Stimulated activated naive CD8-positive, alpha-beta T cell treated with anti-CD3 and anti-CD28 coated beads, Interleukin-15, Interleukin-2, amounts not matched to agents 100 U/mL and 50 U/mL, for 24 hours (primary cell): ENCODE measurements around the gene ODC1.
"Not testable (repeated sequence)": the region's sequence is repeated elsewhere in the genome, so short reads cannot be mapped to it uniquely, and the experiment has no call there.

Experiments
- ATAC-seq: fragments of 150-1000 bp; cut with Tn5 transposase; one replicate; pipeline ENCODE4 v1.10.0; 2021
- DNase-seq: peaks from one replicate; pipeline ENCODE4 v3.0.0; 2021

Gene ODC1

DNA sequence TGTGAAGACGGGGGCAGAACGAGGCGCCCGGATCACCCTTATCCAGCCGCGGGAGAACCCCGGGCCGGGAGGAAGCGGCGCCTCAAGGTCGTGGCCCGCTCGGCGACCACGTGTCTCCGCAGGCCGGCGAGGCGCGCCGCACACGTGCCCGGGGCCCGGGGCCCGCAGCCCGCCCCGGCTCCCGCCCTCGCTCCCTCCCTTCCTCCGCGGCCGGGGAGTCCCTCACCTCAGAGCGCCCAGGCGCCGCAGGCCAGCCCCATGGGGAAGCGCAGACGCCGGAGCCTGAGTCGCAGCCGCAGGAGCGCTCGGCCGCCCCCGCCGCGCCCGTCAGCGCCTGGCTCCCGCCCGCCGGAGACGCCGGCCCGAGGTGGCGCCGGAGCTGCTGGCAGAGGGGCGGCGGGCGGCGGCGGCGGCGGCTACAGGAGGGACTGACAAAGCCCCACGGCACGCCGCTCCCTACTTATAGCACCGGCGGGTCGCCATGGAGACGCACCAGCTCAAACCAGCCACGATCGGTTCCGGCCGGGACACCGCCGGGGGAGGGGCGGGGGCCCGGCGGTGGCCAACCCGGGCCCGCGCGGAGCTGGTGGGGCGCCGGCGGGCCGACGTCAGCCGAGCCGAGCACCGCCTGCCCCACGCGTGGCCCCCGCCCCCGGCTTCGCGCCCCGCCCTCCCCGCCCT, at the start of gene ODC1:
TSS of gene ODC1 (minus strand) at position 433 of the 681 bp plus-strand sequence. CDS start 3,295 bp downstream, outside the sequence.
- ATAC-seq: peak; percentile 87
- DNase-seq: peak; percentile 98

DNA sequence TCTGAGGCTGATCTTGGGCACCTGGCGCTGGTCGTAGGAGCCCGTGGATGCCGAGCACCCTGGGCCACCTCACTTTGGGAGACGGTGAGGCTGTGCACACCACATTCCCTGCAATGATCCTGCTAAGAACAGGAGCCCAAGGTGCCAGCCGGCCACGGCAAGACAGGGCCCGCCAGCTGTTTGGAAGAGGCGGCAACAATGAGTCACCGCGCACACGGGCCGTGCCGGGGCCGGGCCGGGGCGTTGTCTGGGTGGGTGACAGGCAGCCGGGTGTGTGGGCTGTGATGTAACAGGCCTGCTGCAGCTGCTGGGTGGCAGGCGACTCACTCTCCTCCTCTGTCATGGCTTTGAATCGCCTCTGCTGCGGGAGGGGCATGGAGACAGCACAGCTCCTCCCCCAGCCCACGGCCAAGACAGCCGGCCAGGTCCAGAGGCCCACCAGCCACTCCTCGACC, 49.7 kb upstream of the ODC1 start:
- DNase-seq (peak; percentile 66), ATAC-seq (peak; percentile 53)

DNA sequence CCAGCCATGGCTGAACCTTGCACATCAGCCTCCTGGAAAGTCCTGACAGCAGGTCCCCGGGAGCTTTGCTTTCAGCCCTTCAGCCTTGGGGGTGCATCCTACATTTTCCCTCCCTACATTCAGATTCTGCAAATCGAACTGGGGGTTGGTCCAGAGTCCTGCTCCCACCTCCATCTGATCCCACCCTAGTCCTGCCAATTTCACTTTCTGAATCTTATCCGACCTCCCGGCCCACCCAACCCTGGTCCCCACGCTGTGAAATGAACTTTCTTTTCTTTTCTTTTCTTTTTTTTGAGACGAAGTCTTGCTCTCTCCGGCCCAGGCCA, 47.8 kb upstream of the ODC1 start:
- ATAC-seq: no peak
- no peak for DNase-seq

DNA sequence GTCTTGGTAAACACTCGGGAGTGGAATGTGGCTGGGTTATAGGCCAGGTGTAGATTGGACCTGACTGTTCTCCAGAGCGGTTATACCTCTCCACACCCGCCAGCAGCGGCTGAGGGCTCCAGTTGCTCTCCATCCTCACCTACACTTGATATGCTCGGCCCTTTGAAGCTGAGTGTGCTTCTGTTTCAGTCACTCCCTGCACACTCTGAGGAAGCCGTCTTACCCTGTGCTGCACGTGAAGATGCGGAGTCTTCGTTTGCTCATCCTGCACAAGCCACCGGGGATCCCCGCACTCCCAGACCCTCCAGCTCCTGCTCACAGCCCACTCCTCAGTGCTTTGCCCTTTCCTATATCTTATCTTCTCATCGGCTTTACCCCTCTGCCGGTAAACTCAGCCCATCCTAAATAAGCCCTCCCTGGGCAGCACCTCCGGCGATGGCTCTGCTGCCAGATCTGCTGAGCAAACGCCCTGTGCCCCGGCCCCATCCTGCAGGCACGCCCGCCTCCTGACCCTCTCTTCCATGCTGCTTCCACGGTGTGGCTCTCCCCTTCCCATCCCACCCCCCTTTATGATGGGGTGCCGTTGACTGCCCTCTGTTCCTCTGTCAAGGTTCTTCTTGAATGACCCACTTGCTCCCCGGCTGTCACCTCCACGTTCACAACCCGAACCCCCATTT, 47.3 kb upstream of the ODC1 start:
- ATAC-seq (no peak), DNase-seq (no peak)

DNA sequence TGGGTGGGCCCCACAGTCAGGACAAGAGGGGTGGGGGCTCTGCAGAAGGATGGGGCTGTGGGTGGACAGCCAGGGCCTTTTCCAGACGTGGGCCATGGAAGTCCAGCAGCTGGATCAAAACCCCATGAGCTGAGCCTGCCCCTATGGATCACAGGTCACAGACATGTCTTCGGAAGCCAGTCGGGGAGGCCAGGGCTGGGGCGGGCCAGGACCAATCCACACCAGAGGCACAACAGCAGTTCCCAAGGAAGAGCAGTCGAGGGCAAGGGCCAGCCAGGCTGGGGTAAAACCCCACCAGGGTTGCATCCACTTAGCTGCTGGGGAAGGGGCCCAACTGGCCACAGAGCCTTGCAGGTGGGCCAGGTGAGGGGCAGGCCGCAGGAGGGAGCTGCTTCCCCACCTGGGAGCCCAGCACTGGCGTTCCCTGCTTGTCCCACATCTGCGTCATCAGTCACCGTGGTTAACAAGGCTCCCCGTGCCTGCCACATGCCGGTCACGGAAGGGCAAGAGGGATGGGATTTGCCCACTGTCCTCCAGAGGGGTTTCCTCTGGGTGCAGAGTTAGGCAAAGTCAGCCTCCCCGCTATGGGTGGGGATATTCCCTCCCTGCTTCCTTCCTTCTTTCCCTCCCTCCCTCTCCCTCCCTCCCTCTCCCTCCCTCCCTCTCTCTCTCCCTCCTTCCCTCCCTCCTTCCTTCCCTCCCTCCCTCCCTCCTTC, 46.4 kb upstream of the ODC1 start:
- DNase-seq (no peak), ATAC-seq (no peak)

DNA sequence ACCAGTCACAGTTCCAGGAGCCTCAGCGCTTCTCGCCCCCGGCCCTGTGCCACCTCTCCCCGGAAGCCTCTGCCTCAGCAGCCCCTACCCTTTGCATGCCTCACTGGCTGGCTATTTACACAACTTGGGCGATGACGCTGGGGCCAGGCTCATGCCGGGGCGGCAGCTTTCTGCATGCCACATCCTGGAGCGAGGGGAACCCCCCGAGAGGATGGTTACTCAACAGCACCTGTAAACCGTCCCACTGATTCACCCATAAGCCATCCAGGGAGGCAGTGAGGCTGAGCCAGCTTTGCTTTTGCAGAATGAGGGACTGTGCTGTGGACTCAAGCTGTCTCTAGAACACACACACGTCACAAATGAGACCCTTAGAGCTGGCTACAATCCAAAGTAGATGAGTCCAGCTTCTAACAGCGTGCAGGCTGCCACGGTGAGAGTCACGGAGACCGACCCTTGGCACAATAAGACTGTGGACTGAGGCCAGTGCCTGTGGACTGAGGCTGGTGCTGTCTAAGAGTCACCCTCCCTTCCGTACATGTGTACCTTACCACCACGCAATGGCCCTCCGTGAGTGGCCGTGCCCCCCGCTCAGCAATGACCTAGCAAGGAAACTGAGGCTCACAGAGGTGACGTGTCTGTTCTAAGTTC, 45.6 kb upstream of the ODC1 start:
- ATAC-seq (peak; percentile 98), DNase-seq (peak; percentile 81)

DNA sequence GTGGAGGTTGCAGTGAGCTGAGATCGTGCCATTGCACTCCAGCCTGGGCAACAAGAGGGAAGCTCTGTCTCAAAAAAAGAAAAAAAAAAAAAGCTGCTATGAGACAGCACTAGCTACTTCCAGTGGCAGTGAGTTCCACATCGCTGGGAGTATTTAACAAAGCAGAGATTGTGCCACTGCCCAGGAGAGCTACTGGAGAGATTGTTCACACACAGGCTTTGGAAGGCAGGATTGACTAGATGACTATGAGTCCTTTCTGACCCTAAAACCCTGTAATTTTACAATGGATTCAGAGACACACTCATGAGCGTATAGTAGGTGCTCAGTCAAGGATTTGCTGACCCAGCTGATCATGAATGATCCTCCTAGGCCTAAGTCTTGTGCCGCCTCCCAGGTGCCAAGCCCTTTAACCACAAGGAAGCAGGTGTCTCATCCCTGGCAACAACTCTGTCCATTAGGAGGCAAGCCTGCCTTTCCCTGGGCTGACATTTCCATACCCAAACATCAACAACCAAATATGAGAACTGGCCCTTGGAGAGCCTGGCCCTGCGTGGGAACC, 45.0 kb upstream of the ODC1 start:
- ATAC-seq: no peak
- no peak for DNase-seq

DNA sequence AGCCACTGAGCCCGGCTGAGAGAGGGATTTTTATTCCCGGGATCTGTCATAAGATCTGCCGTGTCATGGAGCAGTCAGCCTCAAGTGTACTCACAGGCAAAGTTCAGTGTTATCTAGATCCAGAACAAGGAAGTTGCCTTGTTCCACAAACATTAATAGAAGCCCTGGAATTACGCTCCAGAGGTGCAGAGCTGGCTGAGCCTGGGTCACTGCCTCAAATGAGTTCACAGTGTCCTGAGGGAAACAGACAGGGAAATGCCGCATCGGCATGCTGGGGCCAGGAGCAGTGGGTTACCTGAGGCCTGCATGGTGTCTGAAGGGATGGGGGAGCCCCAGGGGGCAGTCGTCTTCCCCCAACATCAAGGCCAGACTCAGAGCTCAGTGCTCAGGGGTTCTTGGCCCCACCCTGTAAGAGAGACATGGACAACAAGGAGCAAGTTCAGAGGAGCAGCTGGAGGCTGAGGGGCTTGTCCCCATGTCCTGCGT, 42.7 kb upstream of the ODC1 start:
- ATAC-seq (no peak), DNase-seq (no peak)

DNA sequence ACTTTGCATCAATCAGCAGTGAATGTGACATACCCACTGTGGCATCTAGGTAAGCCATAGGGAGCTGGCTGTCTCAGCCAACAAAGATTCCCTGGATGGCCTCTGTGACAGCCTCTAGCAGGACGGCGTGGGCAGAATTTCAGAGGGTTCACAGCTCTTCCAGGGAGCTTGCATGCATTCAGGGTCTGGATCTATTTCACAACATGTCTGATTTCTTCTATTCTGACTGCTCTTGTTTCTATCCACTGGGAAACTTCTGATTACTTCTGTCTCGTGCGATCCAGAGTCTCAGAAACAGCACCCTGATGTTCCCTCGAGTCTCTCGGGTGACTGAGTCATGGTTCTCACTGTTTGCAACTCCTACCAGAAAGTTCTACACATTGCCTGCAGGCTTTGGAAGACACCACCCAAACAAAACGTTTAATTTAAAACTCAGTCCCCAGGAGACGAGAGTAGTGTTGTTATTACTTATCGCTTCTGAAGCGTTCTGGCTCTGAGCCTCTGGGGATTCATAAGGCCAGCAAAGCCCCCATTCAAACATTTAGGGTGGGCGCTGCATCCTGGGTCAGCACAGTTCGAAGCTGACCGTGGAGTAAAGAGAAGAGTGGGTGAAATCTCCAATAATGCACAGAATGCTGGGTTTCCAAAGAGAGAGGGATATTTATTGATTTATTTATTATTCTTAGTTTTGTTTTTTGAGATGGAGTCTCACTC, 41.9 kb upstream of the ODC1 start:
- DNase-seq: no peak
- no peak for ATAC-seq

DNA sequence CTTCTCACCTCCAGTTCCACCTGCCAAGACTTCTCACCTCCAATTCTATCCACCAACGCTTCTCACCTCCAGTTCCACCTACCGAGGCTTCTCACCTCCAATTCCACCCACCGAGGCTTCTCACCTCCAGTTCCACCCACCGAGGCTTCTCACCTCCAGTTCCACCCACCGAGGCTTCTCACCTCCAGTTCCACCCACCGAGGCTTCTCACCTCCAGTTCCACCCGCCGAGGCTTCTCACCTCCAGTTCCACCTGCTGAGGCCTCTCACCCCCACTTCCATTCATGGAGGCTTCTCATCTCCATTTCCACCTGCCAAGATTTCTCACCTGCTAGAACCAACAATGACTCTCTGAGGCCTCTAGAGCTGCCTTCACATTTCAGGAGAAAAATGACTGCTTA, 40.0 kb upstream of the ODC1 start:
- not testable (repeated sequence) for DNase-seq, ATAC-seq

DNA sequence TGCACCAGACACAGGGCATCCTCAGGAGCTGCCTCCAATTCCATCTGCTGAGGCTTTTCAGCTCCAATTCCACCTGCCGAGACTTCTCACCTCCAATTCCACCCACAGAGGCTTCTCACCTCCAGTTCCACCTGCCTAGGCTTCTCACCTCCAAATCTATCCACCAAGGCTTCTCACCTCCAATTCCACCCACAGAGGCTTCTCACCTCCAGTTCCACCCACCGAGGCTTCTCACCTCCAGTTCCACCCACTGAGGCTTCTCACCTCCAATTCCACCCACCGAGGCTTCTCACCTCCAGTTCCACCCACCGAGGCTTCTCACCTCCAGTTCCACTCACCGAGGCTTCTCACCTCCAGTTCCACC, 39.6 kb upstream of the ODC1 start:
- not testable (repeated sequence) for ATAC-seq, DNase-seq

DNA sequence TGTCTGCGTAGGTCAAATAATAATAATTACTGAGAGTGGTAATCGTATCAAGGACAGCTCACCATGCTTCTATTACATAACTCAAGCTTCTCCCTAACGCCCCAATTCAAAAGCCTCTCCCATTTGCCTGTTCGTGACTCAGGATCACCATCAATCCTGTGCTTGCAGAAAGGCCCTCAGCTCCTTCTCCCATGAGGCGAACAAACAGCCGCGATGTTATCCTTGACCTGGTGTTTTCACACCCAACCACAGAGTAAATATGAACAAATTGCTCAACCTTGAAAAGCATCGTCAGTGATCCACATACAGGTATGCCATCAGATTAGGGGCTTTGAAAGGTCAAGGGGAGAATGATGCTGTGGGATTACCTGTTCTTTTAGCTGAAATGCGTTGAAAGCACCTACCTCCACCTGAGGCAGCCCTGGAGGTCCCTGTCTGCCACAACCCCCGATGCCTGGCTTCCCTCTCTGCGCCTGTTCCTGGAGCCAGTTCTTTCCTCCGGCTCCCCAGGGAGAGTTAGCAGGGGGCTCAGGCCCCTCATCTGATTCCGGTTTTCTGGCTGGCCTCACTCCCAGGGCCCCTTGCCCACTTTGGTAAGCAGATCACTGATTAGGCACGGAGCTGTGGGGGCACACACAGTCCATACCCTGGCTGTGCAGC, 39.1 kb upstream of the ODC1 start:
- ATAC-seq: no peak
- no peak for DNase-seq

DNA sequence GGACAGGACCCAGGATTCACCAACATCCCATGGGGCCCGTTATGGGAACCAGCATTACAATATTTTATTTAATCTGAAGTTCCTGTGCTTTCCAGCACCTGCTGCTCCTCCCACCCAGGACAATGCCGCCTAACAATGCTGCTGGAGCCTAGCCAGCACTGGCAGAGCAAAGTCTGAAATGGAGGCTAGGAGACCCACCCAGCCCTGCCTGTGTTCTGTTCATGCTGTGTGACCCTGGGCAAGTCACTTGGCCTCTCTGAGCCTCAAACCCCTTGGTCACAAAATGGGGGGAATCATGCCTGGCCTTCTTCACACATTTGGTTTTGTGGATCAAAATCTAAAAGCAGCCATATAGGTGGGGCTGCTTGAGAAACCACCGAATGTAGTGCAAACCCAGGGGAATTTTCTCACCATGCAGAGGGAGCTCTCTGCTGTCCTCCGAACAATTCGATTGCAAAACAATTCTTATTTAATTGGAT, 38.5 kb upstream of the ODC1 start:
- ATAC-seq: no peak

DNA sequence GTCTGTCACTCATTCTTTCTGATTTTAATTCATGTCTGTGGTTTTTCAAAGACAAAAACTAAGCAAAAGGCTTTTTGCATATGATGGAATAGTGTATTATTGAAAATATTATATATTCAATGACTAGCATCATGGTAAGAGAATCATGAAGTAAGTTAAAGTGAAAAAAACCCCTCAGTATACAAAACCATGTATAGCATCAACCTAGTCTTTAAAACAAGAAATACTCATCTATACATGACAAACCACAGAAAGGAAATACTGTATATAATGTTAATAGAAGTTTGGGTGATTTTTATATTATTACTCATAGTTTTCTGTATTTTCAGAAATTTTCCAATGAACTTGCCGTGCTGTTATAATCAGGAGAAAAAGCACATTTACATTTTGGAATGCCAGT, 38.0 kb upstream of the ODC1 start:
- DNase-seq (no peak), ATAC-seq (peak; percentile 57)

More for the DNA sequence above, 38.5 kb upstream of the ODC1 start:
- DNase-seq: no peak

DNA sequence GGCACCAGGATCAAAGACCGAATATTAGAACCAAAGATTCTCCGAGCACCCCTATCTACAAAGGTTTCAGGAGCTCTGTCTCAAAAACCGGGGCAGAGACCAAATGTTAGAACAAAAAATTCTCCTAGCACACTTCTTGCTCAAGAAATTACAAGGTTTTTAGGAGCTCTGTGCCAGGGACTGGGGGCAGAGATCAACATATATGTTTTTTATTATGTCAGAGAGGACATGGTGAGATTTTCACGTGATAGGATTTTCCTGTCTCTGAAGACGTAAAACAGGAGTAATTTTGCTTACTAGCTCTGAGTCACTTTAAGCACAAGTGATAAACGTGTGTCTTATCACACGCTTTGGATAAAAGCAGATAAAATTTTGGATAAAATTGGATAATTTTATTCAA, 34.8 kb upstream of the ODC1 start:
- no peak for DNase-seq
- no peak for ATAC-seq

DNA sequence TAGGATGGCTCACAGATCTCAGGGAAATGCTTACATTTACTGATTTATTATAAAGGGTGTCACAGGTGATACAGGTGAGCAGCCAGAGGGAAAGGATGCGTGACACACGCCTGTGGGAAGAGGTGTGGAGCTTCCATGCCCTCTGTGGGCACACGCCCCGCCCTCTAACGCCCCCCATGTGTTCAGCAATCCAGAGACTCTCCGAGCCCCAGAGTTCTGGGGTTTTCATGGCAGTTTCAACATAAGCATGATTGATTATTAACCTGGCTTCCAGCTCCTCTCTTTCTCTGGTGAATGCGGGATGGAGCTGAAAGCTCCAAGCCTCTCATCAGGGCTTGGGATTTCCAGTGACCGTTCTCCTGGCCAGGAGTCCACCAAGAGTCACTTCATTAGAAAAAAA, 34.3 kb upstream of the ODC1 start:
- DNase-seq (no peak), ATAC-seq (no peak)

DNA sequence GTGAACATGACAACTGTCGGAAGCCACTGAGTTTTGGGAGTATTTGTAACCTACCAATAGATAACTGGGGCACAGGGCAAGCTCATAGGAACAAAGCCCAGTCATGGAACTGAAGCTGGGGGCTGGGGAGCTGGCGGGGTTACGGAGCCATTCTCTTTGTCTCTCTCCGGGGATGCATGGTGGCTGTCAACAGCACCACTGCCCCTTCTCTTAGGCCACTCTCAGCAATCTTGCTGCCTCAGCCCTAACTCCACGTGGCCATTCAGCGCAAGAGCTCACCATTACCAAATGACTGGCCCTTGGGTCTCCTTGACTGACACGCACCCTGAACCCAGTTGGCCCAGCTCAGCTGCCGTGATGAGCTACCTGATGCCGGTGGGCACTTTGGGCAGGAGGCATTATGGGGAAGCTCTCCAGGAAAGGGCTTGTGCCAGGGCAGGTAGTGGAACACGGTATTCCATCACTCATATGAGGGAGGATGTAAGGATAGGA, 33.6 kb upstream of the ODC1 start:
- ATAC-seq (no peak), DNase-seq (no peak)

DNA sequence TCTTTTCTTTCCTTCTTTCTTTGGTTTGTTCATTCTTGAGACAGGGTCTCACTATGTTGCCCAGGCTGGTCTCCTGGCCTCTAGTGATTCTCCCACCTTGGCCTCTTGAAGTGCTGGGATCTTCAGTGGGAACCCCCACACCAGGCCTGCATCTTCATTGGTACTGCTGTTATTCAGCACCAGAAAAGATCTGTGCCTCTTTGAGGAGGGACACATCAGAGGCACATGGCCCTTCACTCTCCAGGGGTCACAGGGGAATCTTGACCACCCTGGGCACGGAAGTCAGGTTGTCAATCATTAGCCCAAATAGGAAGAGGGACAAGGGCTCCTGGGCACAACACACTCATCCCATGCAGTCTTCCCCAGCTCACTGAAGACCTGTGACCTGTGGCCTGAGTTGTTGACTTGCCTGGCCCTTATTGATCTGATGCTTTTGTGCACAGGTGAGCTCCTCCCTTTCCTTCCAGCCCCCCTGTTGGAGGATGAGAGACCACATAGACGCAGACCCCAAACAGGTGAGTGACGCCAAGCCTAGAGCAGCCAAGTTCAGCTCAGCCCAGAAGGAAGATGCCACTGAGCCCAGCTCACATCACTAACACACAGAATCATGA, 33.0 kb upstream of the ODC1 start:
- no peak for ATAC-seq
- no peak for DNase-seq

DNA sequence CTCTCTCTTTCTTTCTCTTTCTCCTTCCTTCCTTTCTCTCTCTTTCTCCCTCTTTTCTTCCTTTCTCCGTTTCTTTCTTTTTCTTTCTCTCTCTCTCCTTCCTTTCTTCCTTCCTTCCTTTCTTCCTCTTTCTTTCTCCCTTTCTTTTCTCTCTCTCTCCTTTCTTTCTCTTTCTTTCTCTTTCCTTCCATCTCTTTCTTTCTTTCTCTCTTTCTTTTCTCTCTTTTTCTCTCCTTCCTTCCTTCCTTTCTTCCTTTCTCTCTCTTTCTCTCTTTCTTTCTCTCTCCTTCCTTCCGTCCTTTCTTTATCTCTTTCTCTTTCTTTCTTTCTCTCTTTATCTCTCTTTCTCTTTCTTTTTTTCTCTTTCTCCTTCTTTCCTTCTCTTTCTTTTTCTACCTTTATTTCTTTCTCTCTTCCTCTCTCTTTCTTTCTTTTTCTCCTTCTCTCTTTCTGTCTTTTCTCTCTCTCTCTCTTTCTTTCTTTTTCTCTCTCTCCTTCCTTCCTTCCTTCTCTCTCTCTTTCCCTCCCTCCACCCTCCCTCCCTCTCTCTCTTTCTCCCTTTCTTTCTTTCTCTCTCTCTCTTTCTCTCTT, 32.3 kb upstream of the ODC1 start:
- DNase-seq (no peak), ATAC-seq (no peak)

DNA sequence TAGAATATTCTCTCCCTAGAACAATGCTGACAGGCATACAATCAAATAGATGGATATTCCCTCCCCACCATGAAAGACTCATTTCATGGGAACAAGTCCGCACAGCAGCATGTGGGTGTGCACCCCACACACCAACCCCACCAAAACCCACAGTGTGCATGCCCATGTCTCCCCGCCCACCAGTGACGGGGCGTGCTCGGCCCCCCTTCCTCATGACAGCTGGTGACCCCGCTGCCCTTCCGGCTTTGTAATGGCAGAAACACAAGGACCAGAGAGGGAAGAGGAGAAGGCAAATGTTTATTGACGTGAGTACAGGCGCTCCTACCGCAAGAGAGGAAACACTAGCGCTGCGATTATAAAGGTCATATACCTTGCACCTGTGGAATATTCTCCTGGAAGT, 30.8 kb upstream of the ODC1 start:
- ATAC-seq: no peak
- no peak for DNase-seq
